Mesendoderm (in vitro differentiated cells): Measurements from ENCODE around the gene SEMA5B.

ENCODE experiments used
- DNase-seq: peaks from one replicate; pipeline ENCODE4 v3.0.0; 2013
- H2AK5ac ChIP-seq: 2 replicates; pipeline ENCODE4 v1.6.1; 2013; ENCODE audit warnings: low read length, inconsistent platforms
- H2BK120ac ChIP-seq: 2 replicates; pipeline ENCODE4 v1.6.1; 2013; ENCODE audit warnings: low read depth, mild to moderate bottlenecking, low read length, moderate library complexity, mixed read lengths
- H2BK15ac ChIP-seq: replicated peaks from 2 replicates; pipeline ENCODE4 v1.6.1; 2013; ENCODE audit warnings: low read depth, mild to moderate bottlenecking, moderate library complexity
- H2BK5ac ChIP-seq: 2 replicates; pipeline ENCODE4 v1.6.1; 2013; ENCODE audit warnings: low read length, inconsistent platforms
- H3K18ac ChIP-seq: 2 replicates; pipeline ENCODE4 v1.6.1; 2013; ENCODE audit warnings: mild to moderate bottlenecking, low read length, mixed read lengths
- H3K23ac ChIP-seq: one replicate; pipeline ENCODE4 v1.6.1; 2013; ENCODE audit warnings: low read length
- H3K27ac ChIP-seq: 2 replicates; pipeline ENCODE4 v1.5.1; 2013; ENCODE audit warnings: low read depth, mild to moderate bottlenecking, inconsistent platforms, low read length, moderate library complexity
- H3K27me3 ChIP-seq: 2 replicates; pipeline ENCODE4 v1.6.1; 2013; ENCODE audit warnings: low read length, control low read depth, mild to moderate bottlenecking, inconsistent platforms; ENCODE audit not compliant: insufficient read depth, poor library complexity
- H3K36me3 ChIP-seq: 2 replicates; pipeline ENCODE4 v1.6.1; 2013; ENCODE audit warnings: low read length, inconsistent platforms; ENCODE audit not compliant: control insufficient read depth, insufficient read depth
- H3K4ac ChIP-seq: one replicate; pipeline ENCODE4 v1.6.1; 2013; ENCODE audit warnings: low read depth, mild to moderate bottlenecking, low read length, moderate library complexity
- H3K4me1 ChIP-seq: 2 replicates; pipeline ENCODE4 v1.6.1; 2013; ENCODE audit warnings: low read depth, low read length, inconsistent platforms; ENCODE audit not compliant: control insufficient read depth
- H3K4me2 ChIP-seq: 2 replicates; pipeline ENCODE4 v1.6.1; 2013; ENCODE audit warnings: low read length
- H3K4me3 ChIP-seq: 2 replicates; pipeline ENCODE4 v1.5.1; 2013; ENCODE audit warnings: mild to moderate bottlenecking, low read length
- H3K56ac ChIP-seq: one replicate; pipeline ENCODE4 v1.6.1; 2013; ENCODE audit warnings: low read length
- H3K79me1 ChIP-seq: 2 replicates; pipeline ENCODE4 v1.6.1; 2013; ENCODE audit warnings: low read length, inconsistent platforms
- H3K79me2 ChIP-seq: 2 replicates; pipeline ENCODE4 v1.6.1; 2013; ENCODE audit warnings: mild to moderate bottlenecking, low read length; ENCODE audit not compliant: control insufficient read depth, insufficient read depth
- H3K9ac ChIP-seq: 2 replicates; pipeline ENCODE4 v1.6.1; 2013; ENCODE audit warnings: low read length, inconsistent platforms
- H4K5ac ChIP-seq: one replicate; pipeline ENCODE4 v1.6.1; 2013; ENCODE audit warnings: low read length
- H4K8ac ChIP-seq: one replicate; pipeline ENCODE4 v1.6.1; 2013; ENCODE audit warnings: low read depth, mild to moderate bottlenecking, control low read depth, low read length, moderate library complexity
- WGBS: extraction: QIAGEN DNeasy Blood & Tissue Kit; methylation state at CpG from one replicate; pipeline ENCODE4 v1.1.7; 2013; ENCODE audit warnings: low lambda C conversion rate, missing lambda C conversion rate; ENCODE audit not compliant: insufficient coverage; ENCODE audit errors: extremely low coverage; 5-methylcytosine and 5-hydroxymethylcytosine counted together

The SEMA5B gene

GRCh38 chr3:122959339-122959738 lies 68.2 kb downstream of the SEMA5B start:
- Histone ChIP-seq H3K4ac (peak overlapping the region; percentile 58), H3K23ac (no peak overlapping the region), H3K56ac (peak overlapping the region; percentile 39), H3K18ac (no peak overlapping the region), H2AK5ac (no peak overlapping the region), H4K8ac (no peak overlapping the region), H3K4me1 (peaks cover 22% of the 10 kb centered on the region), H3K9ac (no peak overlapping the region), H3K4me3 (no peak overlapping the region), H2BK5ac (peak overlapping the region; percentile 15), H3K79me2 (no peaks in the 10 kb centered on the region), H2BK120ac (no peak overlapping the region), H2BK15ac (no peak overlapping the region), H3K79me1 (no peaks in the 10 kb centered on the region), H3K36me3 (no peaks in the 10 kb centered on the region), H3K4me2 (no peak overlapping the region), H4K5ac (no peak overlapping the region), H3K27me3 (no peaks in the 10 kb centered on the region), H3K27ac (no peak overlapping the region)
- no CpG with 5 or more reads among the region's 5 CpGs for WGBS
- no peak for DNase-seq

GRCh38 chr3:122957707-122958689 lies 69.6 kb downstream of the SEMA5B start:
- H3K27ac ChIP-seq = no peak overlapping the region
- H3K56ac ChIP-seq = peak overlapping the region; percentile 52
- DNase-seq = no peak
- no peak overlapping the region for H3K9ac ChIP-seq
- no peaks in the 10 kb centered on the region for H3K27me3 ChIP-seq
- no peak overlapping the region for H3K4ac ChIP-seq
- H3K79me2 ChIP-seq = no peaks in the 10 kb centered on the region
- no peak overlapping the region for H2BK15ac ChIP-seq
- no peak overlapping the region for H2AK5ac ChIP-seq
- H4K8ac ChIP-seq = no peak overlapping the region
- H3K79me1 ChIP-seq = no peaks in the 10 kb centered on the region
- WGBS = no CpG with 5 or more reads among the region's 7 CpGs
- no peak overlapping the region for H3K23ac ChIP-seq
- no peaks in the 10 kb centered on the region for H3K36me3 ChIP-seq
- H2BK120ac ChIP-seq = no peak overlapping the region
- H4K5ac ChIP-seq = no peak overlapping the region
- no peak overlapping the region for H3K4me2 ChIP-seq
- no peak overlapping the region for H2BK5ac ChIP-seq
- no peak overlapping the region for H3K18ac ChIP-seq
- H3K4me3 ChIP-seq = no peak overlapping the region
- peaks cover 22% of the 10 kb centered on the region for H3K4me1 ChIP-seq

- DNase-seq = no peak
- Histone ChIP-seq H2BK5ac (no peak overlapping the region), H3K79me2 (no peaks in the 10 kb centered on the region), H3K27ac (no peak overlapping the region), H3K27me3 (no peaks in the 10 kb centered on the region), H3K18ac (no peak overlapping the region), H3K9ac (no peak overlapping the region), H2BK120ac (no peak overlapping the region), H3K36me3 (no peaks in the 10 kb centered on the region), H3K23ac (no peak overlapping the region), H2AK5ac (no peak overlapping the region), H4K8ac (no peak overlapping the region), H3K4me2 (no peak overlapping the region), H3K79me1 (no peaks in the 10 kb centered on the region), H4K5ac (no peak overlapping the region), H2BK15ac (no peak overlapping the region), H3K4me1 (peaks cover 16% of the 10 kb centered on the region), H3K4ac (no peak overlapping the region), H3K4me3 (no peak overlapping the region), H3K56ac (no peak overlapping the region)
- WGBS = no CpG with 5 or more reads among the region's 15 CpGs
These were observed 70.7 kb downstream of the SEMA5B start for GRCh38 chr3:122956693-122957455.

- Histone ChIP-seq H3K79me2 (no peaks in the 10 kb centered on the region), H2BK120ac (no peak overlapping the region), H3K36me3 (no peaks in the 10 kb centered on the region), H3K18ac (no peak overlapping the region), H2BK5ac (no peak overlapping the region), H3K4ac (no peak overlapping the region), H4K5ac (no peak overlapping the region), H3K4me3 (no peak overlapping the region), H3K4me2 (no peak overlapping the region), H3K23ac (peak overlapping the region; percentile 4), H2AK5ac (no peak overlapping the region), H2BK15ac (no peak overlapping the region), H3K27me3 (no peaks in the 10 kb centered on the region), H3K79me1 (no peaks in the 10 kb centered on the region), H3K56ac (no peak overlapping the region), H3K9ac (no peak overlapping the region), H3K4me1 (peaks cover 16% of the 10 kb centered on the region), H3K27ac (no peak overlapping the region), H4K8ac (no peak overlapping the region)
- DNase-seq = no peak
- no CpG with 5 or more reads among the region's 20 CpGs for WGBS
These were observed 71.5 kb downstream of the SEMA5B start for GRCh38 chr3:122955916-122956692.

- Histone ChIP-seq H3K56ac (no peak overlapping the region), H3K18ac (no peak overlapping the region), H3K36me3 (no peaks in the 10 kb centered on the region), H2BK15ac (no peak overlapping the region), H2BK120ac (no peak overlapping the region), H3K4me3 (no peak overlapping the region), H3K27ac (no peak overlapping the region), H3K79me1 (no peaks in the 10 kb centered on the region), H2BK5ac (peak overlapping the region; percentile 21), H3K79me2 (no peaks in the 10 kb centered on the region), H3K23ac (no peak overlapping the region), H3K27me3 (no peaks in the 10 kb centered on the region), H4K5ac (no peak overlapping the region), H3K9ac (no peak overlapping the region), H4K8ac (no peak overlapping the region), H2AK5ac (no peak overlapping the region), H3K4ac (no peak overlapping the region), H3K4me2 (no peak overlapping the region), H3K4me1 (no peaks in the 10 kb centered on the region)
- peak; percentile 76 for DNase-seq
- WGBS = no CpG with 5 or more reads among the region's 3 CpGs
These were observed 75.0 kb downstream of the SEMA5B start for GRCh38 chr3:122952520-122952919.
